Stimulated activated CD4-positive, alpha-beta T cell treated with anti-CD3 and anti-CD28 coated beads, Interleukin-15, amount 100 ng/mL, for 1 hour (primary cell): ENCODE measurements around the gene VPS39.

Source experiments
- DNase-seq, 2 donors: peaks; one replicate each; pipeline ENCODE4 v3.0.0-alpha.2; 2020; ENCODE audit warnings: low read depth in 1 of 2, low spot score in 1 of 2

VPS39 gene

DNA sequence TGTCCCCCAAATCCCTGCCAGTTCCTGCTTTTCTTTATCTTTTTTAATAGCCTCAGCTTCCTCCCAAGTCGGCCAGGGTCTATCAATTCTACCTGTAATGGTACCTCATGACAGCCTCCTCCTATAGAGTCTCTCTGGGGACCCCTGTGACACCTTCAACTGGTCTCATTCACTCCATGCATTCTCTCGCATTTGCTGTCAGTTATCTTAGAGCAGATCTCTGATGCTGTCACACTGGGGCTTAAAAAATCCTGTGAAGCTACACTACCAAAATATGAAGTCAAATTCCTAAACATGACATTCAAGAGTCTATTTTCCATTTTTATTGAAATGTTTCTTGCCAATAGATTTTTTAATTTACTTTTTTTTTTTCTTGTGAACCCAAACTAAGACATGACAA is 5.5 kb downstream of the VPS39 start:
- DNase-seq, result no peak

DNA sequence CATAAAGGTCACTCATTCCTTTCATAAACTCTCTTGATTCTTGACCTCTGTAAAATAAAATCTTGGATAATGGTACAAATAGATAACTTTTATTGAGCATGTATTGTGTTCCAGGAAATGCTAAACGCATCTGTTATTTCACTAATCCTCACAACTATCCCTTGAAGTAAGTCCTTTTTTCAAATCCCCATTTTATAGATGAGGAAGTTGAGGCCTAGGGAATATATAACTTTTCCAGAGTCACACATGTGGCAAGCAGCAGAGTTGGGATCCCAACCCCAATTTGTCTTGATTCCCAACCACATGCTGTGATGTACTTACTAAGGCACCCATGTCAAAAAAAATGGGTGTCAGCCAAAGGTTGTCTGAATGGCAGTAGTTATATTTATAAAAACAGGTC is 6.3 kb downstream of the VPS39 start:
- no peak for DNase-seq

DNA sequence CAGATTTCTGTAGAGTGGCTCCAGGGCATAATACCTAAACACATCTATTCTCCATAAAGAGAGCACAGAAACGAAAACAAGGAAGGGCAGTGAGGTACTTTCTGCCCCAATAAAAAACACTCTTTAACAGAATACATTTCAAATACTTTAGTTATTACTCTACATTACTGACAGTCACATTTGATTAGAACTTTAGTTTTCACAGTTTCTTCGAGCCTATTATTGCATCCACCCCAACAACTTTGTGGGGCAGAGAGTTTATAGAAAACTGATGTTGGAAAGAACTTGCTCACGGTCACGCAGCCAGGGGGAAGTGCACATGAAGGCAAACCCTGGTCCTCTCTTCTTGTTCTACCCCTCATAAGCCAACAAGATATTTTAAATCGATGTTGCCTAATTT is 9.0 kb downstream of the VPS39 start:
- DNase-seq, result no peak

GRCh38 chr15:42198516-42198915 is 9.6 kb downstream of the VPS39 start:
- DNase-seq, result no peak

DNA sequence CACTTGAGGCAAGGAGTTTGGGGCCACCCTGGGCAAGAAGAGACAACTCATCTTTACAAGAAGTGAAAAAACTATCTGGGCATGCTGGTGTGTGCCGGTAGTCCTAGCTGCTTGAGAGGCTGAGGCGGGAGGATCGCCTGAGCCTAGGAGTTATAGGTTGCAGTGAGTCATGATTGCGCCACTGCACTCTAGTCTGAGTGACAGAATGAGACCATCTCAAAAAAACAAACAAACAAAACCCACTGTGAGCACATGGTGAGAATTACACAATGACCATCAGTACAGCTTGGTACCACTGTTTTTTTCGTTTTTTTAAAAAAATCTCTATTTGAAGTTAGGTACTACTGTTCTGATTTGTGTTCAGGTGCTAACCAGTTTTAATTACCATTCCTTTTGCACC is 13.6 kb downstream of the VPS39 start:
- DNase-seq, result no peak

GRCh38 chr15:42193383-42193782 is 14.7 kb downstream of the VPS39 start:
- DNase-seq, result no peak

- DNase-seq, result no peak
Measured at GRCh38 chr15:42191610-42192346, 16.3 kb downstream of the VPS39 start.

DNA sequence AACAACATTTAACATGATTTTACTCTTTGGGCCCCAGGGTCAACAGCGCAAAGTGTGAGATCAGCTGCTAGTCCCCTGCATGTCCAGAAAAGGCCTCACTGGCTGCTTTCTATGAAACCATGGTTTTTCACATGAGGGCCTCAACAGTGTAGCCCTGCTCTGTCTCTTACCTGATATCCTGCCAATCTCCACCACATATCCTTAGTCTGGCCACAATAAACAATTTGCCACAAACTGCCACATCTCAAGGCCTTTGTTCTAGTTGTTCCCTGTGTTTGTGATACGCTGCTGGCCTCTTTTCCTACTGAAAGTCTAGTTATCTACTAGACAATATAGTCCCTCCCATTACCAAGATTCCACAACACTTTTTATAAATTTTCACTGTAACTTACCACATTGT is 17.7 kb downstream of the VPS39 start:
- DNase-seq, result no peak

GRCh38 chr15:42185801-42186200 is 22.3 kb downstream of the VPS39 start:
- DNase-seq, result no peak

GRCh38 chr15:42184736-42185135 is 23.4 kb downstream of the VPS39 start:
- DNase-seq, result no peak

DNA sequence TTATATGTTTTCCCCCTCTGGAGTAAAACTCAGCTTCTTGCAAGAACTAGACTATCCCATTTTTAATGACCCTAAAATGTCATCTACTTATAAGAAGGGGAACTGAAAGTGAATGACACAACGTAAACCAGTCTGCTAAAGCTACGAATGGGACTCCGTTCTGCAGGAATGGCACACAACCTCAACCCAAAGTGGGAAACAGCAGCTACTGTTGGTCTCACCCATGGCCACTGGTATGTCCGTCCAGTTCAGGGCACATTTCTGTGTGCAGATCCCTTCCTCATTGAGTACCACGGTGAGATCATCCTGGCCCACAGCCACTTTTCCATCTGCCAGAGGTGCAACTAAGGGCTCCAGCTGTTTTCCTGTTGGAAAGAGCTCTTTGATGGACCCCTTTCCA is 23.8 kb downstream of the VPS39 start:
- no peak for DNase-seq

DNA sequence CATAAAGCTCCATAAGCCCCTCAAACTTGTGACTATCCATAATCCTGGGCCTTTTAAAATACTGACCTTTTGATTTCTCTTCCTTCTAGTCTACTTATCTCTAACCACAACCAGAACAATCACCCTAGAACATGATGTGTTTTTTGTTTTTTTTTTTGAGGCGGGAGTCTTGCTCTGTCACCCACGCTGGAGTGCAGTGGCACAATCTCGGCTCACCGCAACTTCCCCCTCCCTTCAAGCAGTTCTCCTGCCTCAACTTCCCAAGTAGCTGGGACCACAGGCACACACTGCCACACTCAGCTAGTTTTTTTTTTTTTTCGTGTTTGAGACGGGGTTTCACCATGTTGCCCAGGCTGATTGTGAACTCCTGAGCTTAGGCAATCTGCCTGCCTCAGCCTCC is 25.1 kb downstream of the VPS39 start:
- DNase-seq, result no peak

- DNase-seq, result no peak
Measured at GRCh38 chr15:42182328-42182886, 25.7 kb downstream of the VPS39 start.

DNA sequence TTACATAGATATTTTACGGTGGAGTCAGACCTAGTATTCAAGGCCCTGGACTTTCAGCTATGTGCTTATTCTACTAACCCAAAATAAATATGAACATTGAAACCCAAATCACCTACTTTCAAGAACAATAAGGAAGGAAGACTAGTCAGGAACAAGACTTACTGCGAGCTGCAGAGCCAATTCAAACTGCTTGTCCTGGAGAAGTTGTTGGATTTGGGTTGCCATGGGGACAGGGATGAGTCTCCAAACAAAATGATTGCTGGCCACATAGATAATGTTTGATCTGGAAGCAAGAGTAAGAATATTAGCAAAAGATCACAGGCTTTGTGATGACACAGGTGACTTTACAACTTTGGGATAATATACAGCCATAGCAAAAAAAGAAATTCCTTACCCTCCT is 30.0 kb downstream of the VPS39 start:
- no peak for DNase-seq

DNA sequence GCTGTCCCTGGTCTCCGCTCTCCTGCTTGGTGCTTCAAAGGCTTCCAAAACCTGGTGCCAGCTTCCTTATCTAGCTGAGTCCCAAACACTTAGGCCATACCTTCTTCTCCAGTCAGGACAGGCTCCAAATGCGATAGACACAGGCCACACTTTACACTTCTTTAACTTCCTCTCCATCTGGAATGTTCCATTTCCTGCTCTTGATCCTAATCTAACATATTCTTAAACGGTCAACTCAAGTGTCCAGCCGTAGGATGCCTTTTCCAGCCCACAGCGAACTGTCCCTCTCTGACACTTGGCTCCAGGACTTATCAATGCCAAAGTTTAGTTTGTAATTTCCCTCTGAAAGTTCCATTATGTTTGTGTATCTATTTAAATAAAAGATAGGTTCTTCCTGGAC is 32.4 kb downstream of the VPS39 start:
- no peak for DNase-seq

GRCh38 chr15:42172475-42172874 is 35.6 kb downstream of the VPS39 start:
- DNase-seq, result no peak

GRCh38 chr15:42171795-42172194 is 36.3 kb downstream of the VPS39 start:
- DNase-seq, result no peak

- no peak for DNase-seq
Measured at GRCh38 chr15:42171122-42171521, 37.0 kb downstream of the VPS39 start.

DNA sequence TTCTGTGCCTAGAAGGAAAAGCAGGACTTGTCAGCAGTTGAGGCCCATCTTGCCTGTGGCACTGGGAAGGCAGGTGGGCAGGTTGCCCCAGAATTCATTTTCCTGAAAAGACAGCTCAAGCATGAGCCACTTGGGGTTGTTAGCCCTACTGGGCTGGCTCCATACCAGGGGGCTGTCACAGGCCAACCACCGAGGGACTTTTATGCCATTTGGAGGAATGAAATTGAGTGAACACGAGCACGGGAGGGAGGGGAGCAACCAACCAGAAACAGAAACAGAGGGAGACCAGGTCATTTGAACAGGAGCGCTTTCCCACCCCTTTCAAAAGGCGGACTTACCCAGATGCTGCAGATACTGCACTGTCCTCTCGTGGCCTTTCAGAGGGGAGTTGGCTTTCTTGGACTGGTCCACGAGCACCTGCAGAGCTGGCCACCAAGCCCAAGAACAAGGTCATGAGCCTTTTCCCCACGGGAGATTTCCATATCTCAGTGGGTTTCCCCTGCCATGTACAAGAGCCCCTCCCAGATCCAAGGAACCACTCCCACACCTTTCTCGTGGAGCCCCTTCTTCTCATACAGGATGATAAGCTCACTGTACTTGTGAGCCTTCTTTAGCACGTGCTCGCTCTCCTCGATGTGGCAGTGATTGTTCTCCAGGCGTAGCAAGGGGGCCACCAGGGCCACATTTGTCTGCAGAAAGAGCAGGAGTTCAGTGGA is 41.7 kb downstream of the VPS39 start:
- DNase-seq, result no peak

- DNase-seq, result no peak
Measured at GRCh38 chr15:42165106-42165505, 43.0 kb downstream of the VPS39 start.

GRCh38 chr15:42163947-42164550 is 44.1 kb downstream of the VPS39 start:
- no peak for DNase-seq

DNA sequence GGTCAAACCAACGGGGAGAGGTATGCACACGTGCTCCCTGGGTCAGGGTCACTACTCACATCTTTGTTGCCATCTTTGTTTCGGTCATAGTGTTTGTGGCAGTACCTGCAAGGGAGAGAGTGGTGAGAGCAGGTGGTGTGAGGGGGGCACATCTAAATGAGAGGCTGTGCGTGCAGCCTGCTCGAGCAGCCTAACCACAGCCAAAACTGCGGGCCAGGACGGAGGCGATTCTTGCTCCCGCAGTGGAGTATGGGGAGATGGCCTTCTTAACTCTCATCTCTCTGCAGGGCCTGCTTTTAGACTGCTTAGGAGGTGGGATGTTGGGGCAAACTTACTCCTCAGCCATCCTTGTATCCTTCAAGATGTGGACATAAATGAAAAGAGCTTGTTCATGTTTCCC is 44.8 kb downstream of the VPS39 start:
- DNase-seq, result no peak
